Right renal pelvis (tissue), 4 donors: ENCODE measurements around the gene GDPGP1. TPM values are rescaled to one million over a fixed set of nuclear protein-coding genes. Genes with fewer than 3 reads are reported as not detected.

Source experiments
- DNase-seq, 4 donors: peaks; one replicate each; pipeline ENCODE4 v3.0.0-alpha.2; 2013; ENCODE audit warnings: low read depth in 4 of 4, low spot score in 3 of 4, missing footprints in 1 of 4
- polyA plus RNA-seq, 4 donors: library from polyadenylated mRNA; unstranded; fragments of 120-200 nt; gene quantifications; one replicate each; pipeline ENCODE4 v1.2.1, GENCODE V29; 2013; ENCODE audit not compliant: insufficient read length in 4 of 4

Gene GDPGP1
- polyA plus RNA-seq, 4 donors: 3.2 to 4.5 (median 4.1) TPM

DNA sequence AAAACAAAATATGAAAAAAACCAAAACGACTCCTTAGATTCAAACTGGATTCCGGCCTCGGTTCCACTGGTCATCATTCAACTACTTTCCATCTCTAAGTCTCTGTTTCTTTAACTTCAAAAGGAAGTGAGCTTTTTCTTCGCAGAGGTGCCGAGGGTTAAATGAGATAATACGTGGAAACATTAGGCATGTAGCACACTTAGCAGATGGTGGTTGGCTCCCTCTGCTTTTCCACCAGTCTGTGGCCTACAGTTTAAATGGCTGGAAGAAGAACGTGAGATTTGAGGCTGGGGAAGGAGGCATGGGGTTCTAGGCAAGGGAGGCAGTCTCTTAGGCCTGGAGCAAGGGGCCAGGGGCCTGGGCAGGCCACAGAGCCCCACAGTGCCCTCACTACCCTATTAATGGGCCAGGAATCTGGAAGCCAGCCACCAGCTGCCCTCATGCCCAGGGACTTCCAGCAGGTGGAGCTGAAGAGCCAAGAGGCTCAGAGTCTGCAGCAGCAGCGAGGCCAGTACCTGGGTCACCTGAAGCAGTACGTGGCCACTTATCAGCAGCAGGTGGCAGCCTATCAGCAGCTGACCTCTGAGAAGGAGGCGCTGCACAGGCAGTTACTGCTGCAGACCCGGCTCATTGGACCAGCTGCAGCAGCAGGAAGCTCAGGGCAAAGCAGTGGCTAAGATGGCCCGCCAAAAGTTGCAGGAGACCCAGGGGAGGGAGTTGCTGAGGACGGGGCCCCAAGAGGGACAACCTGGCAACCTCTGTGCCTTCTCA lies 59.2 kb downstream of the GDPGP1 start:
- DNase-seq: peak in 3 of 4 donors; percentile 22 to 48 (median 30)

DNA sequence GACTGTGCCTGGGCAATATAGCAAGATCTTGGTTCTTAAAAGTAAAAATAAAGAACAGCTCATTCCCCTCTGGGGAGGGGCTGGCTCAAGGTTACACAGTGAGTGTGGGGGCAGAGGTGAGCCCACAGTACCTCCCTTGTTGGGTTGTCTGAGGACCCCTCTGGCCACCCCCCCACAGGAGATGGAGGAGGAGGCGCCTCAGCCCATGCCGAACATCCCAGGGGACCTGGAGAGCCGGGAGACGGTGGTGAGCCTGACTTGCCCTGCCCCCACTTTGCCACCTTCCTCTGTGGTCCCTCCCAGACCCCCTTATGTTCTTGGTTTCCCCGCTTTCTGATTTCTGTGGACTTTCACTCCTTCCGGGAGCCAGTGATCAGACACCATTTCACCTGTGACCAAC lies 60.1 kb downstream of the GDPGP1 start:
- no peak for DNase-seq

DNA sequence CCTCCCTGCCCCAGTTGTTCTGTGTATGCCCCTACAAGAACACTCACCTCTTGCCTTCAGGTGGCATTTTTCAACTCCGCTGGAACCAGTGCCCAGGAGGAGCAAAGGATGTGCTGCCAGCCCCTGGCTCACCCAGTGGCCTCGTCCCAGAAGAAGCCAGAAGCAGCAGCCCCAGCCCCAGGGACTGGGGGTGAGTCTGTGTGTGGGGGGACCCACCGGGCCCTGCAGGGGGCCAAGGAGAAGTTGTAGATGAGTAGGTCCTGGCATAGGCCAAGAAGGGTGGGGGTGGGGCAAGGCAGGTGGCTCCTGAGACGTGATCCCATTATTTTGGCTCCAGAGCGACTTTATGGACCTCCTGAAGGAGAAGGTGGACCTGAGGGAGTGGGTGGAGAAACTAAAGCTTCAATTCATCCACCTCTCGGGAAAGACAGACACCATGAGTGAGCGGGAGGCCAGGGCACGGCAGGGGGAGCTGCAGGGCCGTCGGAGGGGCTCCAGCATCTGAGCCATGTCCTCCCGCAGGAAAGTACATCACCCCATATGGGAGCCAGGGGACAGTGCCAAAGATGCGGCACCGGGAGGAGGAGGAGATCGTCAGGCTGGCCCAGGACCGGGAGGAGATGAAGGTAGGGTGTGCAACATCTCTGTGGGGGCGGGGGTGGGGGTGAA lies 60.7 kb downstream of the GDPGP1 start:
- no peak for DNase-seq

DNA sequence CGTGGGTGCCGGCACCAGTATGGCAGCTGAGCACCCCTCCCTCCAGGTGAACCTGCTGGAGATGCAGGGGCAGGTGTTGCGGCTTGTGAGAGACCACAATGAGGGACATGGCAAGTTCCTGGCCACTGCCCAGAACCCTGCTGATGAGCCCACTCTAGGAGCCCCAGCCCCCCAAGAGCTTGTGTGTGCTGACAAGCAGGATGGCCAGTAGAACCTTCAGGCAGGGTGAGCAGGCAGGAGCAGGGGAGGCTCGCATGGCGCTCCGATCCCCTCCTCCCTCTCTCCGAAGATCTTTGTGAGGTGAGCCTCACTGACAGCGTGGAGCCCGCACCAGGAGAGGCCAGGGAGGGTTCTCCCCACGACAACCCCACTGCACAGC lies 61.2 kb downstream of the GDPGP1 start:
- DNase-seq: no peak

Other genes with a start within 250 kb of the GDPGP1 start
- 10 to 100 TPM; 20.3 to 24.9 (median 23.0) TPM for gene ZNF710, start 232.9 kb upstream of the GDPGP1 start, polyA plus RNA-seq
- 100 to 1,000 TPM; 194 to 243 (median 217) TPM for gene IDH2, start 131.7 kb upstream of the GDPGP1 start, polyA plus RNA-seq
- gene SEMA4B, start 32.9 kb upstream of the GDPGP1 start, polyA plus RNA-seq: 10 to 100 TPM; 38.0 to 44.3 (median 38.6) TPM
- gene CIB1, start 268 bp upstream of the GDPGP1 start, polyA plus RNA-seq: 10 to 100 TPM; 49.9 to 63.9 (median 56.0) TPM
- under 1 TPM in 3 of 4 donors, not detected in 1; 0.10 to 0.19 (median 0.15) TPM for gene TTLL13, start 15.3 kb downstream of the GDPGP1 start, polyA plus RNA-seq
- gene NGRN, start 31.5 kb downstream of the GDPGP1 start, polyA plus RNA-seq: 100 to 1,000 TPM; 116 to 129 (median 125) TPM
- gene ZNF774, start 118.1 kb downstream of the GDPGP1 start, polyA plus RNA-seq: 1 to 10 TPM; 4.1 to 5.3 (median 4.2) TPM
- 100 to 1,000 TPM; 135 to 184 (median 175) TPM for gene IQGAP1, start 154.0 kb downstream of the GDPGP1 start, polyA plus RNA-seq